Measurements from ENCODE around the gene DUSP15.

Gene DUSP15

GRCh38 chr20:31860390-31861134 is 9.8 kb downstream of the DUSP15 start:
- no peak for DNase-seq (ENCODE audit: low spot score)

- no peak for DNase-seq (ENCODE audit: low spot score)
These were observed 10.3 kb downstream of the DUSP15 start for GRCh38 chr20:31859998-31860380.

- DNase-seq (ENCODE audit: low spot score) = no peak
These were observed 10.9 kb downstream of the DUSP15 start for GRCh38 chr20:31859266-31859997.

- DNase-seq (ENCODE audit: low spot score) = no peak
These were observed 11.6 kb downstream of the DUSP15 start for GRCh38 chr20:31858760-31859083.

- DNase-seq (ENCODE audit: low spot score) = no peak
These were observed 12.2 kb downstream of the DUSP15 start for GRCh38 chr20:31857861-31858759.

GRCh38 chr20:31856516-31856915 is 13.8 kb downstream of the DUSP15 start:
- DNase-seq (ENCODE audit: low spot score) = no peak

GRCh38 chr20:31853481-31853880 is 16.8 kb downstream of the DUSP15 start:
- DNase-seq (ENCODE audit: low spot score) = no peak

- no peak for DNase-seq (ENCODE audit: low spot score)
These were observed 18.9 kb downstream of the DUSP15 start for GRCh38 chr20:31851240-31851955.

- DNase-seq (ENCODE audit: low spot score) = no peak
These were observed 20.9 kb downstream of the DUSP15 start for GRCh38 chr20:31849306-31849930.

GRCh38 chr20:31848088-31848999 is 22.0 kb downstream of the DUSP15 start:
- no peak for DNase-seq (ENCODE audit: low spot score)

GRCh38 chr20:31846793-31847138 is 23.6 kb downstream of the DUSP15 start:
- no peak for DNase-seq (ENCODE audit: low spot score)

GRCh38 chr20:31845300-31845863 is 24.9 kb downstream of the DUSP15 start, which contains the start of gene FOXS1:
Gene FOXS1 (minus strand): TSS chr20:31845604. CDS start chr20:31845542, 62 bp downstream.
- peak; percentile 34 for DNase-seq (ENCODE audit: low spot score)

GRCh38 chr20:31844737-31845299 is 25.5 kb downstream of the DUSP15 start:
- no peak for DNase-seq (ENCODE audit: low spot score)

- DNase-seq (ENCODE audit: low spot score) = no peak
These were observed 26.4 kb downstream of the DUSP15 start for GRCh38 chr20:31843881-31844280.

- no peak for DNase-seq (ENCODE audit: low spot score)
These were observed 27.0 kb downstream of the DUSP15 start for GRCh38 chr20:31843288-31843687.

- no peak for DNase-seq (ENCODE audit: low spot score)
These were observed 27.7 kb downstream of the DUSP15 start for GRCh38 chr20:31842471-31843157.

- no peak for DNase-seq (ENCODE audit: low spot score)
These were observed 28.4 kb downstream of the DUSP15 start for GRCh38 chr20:31841928-31842327.

- DNase-seq (ENCODE audit: low spot score) = no peak
These were observed 29.2 kb downstream of the DUSP15 start for GRCh38 chr20:31840906-31841816.

Measured in Ammon's horn (tissue), 1 donor.